GOT3 (cell line): ENCODE measurements around the gene HLA-A.
A peak's percentile ranks its signal among the peaks of the same experiment; 100 is the strongest.
"Not testable (repeated sequence)": the region's sequence is repeated elsewhere in the genome, so short reads cannot be mapped to it uniquely, and the experiment has no call there.

Source experiments
- DNase-seq: peaks from one replicate; lab custom pipeline; 2025; ENCODE audit warnings: mixed read lengths; lab: John Stamatoyannopoulos, UW

Gene HLA-A

DNA sequence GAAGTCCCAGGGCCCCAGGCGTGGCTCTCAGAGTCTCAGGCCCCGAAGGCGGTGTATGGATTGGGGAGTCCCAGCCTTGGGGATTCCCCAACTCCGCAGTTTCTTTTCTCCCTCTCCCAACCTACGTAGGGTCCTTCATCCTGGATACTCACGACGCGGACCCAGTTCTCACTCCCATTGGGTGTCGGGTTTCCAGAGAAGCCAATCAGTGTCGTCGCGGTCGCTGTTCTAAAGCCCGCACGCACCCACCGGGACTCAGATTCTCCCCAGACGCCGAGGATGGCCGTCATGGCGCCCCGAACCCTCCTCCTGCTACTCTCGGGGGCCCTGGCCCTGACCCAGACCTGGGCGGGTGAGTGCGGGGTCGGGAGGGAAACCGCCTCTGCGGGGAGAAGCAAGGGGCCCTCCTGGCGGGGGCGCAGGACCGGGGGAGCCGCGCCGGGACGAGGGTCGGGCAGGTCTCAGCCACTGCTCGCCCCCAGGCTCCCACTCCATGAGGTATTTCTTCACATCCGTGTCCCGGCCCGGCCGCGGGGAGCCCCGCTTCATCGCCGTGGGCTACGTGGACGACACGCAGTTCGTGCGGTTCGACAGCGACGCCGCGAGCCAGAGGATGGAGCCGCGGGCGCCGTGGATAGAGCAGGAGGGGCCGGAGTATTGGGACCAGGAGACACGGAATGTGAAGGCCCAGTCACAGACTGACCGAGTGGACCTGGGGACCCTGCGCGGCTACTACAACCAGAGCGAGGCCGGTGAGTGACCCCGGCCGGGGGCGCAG, at the start of gene HLA-A:
TSS of gene HLA-A (plus strand) at position 258 of the 778 bp plus-strand sequence. CDS start at position 280, 22 bp downstream.
- peak; percentile 53 for DNase-seq

DNA sequence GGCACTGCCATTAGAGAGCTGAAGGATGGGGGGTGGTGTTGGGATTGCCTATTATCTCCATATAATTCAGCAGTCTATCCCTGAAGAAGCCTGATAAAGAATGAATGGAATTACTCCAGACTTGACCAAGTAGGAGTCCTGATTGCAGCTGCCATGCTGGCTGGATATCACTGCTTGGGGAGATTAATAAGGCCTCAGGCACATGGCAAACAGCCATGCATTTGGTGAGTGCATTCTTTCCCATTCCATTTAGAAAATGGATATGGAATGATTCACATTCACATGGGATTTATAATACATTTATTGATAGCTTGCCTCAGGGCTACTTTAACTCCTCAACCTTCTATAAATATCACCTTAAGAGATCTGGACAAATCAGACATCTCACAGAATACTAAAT, 49.6 kb upstream of the HLA-A start:
- no peak for DNase-seq

DNA sequence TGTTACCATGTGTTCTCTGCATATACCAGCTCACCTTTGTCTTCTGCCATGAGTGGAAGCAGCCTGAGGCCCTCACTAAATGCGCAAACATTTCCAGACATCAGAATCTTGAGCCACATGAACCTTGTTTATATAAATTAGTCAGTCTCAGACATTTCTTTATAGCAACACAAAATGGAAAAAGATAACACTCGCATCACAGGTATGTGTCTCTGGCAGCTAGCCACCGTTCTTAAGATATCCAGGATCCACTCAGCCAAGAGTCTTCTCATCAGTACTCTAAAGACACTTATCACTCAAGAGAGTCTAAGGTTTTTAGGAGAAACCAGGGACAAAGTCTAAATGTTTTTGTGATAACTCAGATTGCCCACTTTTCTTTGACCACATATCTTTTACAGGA, 43.1 kb upstream of the HLA-A start:
- no peak for DNase-seq

DNA sequence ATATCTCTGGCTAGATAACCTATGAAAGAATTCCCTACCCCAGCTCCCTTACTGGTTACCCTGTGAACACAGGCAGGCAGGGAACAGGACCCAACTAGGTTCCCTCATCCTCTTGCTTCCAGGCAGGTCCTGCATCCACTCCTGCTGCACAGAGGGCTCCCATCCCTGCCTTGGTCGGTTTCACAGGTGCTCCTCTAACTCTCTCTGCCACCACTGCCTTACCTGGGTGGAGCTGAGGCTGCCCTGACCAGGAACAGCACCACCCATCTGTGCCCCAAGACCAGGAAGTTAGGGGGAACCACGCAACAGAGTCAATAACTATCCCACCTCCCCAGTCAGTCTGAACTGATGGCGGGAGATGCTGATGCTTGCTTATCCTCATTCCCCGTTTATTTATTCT, 37.0 kb upstream of the HLA-A start:
- no peak for DNase-seq

DNA sequence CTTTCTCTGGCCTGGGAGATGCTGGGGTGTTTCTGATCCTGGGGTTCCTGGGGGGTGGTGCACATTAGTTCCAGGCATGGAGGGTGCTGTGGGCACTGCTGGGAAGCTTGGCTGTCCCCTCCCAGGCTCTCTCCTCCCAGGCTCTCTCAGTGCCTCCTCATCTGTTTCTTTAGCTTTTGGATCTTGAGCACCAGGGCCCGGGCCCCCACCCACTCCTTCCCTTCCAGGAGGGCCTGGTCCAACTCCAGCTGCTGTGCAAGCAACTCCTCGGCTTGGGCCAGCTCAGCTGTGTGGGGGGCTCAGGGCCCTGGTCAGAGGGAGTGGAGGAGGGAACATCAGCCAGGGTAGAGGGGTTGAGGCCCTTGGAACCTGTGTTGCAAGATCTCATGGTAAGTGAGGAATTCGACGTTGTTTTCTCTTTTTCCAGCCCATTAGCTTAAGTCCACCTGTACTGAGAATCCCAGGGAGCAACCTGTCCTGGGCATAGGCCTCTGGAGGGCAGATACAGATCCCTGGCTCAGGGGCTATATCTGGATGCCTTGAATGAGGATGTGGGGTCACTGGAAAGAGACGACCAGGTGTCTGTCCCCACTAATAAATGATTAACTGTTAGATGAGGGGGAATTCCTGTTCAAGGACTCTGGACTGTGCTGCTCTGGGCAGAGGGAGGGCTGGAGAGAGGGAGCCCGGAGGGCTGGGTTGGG, 34.5 kb upstream of the HLA-A start:
- no peak for DNase-seq

DNA sequence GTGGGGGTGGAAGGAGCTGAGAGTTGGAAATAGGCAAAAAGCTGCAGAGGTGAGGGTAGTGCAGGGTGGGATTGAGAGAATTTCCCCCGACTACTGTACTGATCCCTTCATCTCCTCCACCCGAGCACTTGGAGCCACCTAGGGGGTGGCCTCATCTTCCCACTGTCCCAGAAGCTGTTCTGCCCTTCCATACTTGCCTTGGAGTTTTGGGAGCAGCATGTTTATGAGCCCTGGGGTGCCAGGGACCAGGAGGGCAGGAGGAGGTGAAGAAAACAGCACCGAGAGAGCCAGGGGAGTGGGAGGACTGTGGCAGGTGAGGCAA, 34.0 kb upstream of the HLA-A start:
- DNase-seq = no peak

DNA sequence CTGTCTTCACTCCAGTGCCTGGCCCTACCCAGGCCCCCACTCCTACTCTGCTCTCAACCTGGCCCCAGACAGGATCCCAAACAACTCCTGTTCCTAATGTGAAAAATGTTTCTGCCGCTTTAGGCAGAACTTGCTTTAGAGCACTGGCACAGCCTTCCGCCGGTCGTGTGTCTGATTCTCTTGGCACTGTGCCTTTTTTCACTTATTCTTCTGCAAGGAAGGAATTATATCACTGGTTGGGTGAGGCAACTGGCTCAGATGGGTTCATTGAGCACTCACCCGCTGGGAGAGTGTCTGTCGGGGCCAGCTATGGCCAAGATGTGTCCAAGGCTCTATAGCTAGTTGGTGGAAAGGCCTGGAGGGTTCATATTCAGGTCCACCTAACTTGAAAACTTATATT, 33.6 kb upstream of the HLA-A start:
- DNase-seq = no peak

DNA sequence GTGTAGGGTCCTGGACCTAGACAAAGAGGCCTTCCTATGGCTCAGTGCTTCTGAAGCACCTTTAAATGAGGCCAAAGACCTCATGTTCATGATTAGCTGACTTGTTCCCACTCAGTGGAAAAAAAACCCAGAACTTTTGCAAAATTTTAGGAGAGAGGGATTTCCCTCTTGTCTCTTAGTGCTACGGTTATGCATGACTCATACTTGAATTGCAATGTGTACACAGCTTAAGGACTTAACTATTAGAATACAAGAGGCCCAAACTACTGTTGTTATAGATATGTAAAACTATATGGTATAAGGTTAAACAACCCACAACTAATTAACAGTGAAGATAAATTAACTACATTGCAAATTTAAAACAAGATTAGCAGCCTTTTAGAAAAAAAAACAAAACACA, 32.3 kb upstream of the HLA-A start:
- no peak for DNase-seq

DNA sequence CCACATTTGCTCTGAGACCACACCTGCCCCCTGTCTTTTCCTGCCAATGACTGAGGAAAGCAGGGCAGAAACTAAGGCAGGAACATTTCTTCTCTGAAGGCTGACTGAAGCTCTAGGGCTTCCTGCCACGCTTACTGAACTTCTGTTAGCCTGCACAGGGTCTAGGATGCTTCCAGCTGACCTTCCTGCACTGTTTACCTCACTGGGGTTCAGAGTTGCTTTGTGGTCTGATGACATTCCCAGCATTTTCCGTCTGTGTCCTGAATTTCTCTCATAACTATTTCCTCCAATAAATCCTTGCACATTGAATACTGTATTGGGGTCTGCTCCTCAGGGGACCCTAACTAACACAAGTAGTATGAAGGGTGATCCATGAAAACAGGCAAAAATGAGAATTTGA, 29.5 kb upstream of the HLA-A start:
- DNase-seq = no peak

DNA sequence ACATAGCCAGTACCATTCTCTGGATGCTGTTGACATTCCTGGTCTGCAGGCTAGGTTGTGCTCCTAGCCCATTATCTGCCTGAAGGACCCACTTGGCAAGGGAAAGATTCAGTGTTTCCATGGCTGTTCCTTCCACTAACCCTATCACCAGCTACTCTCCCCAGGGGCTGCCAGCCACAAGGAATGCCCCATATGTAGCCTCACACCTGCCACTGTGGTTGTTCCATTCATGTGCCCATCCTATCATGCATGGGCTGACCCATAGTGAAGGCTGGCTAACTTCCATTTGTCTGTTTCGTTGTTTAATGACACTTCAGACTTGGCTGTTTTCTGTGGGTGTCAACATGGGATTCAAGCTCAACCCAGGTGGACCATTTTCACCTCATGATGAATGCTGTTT, 25.6 kb upstream of the HLA-A start:
- DNase-seq = no peak

DNA sequence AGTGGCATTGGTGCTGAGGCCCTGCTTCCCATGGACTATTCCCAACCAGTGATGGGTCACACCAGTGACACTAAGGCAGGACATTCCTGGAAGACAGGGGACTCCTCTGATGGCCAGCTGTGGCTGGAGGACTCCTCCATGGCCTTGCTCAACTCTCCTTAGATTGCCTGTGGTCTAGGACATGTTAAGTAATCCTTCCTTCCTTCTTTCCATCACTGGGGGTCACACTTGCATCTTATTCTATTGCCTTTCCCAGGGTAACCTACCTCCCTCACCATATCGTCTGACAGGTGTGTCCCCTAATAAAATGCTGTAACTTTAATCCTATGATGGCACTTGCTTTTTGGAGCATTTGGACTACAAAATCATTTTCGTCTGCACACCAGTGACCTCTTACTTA, 24.5 kb upstream of the HLA-A start:
- no peak for DNase-seq

DNA sequence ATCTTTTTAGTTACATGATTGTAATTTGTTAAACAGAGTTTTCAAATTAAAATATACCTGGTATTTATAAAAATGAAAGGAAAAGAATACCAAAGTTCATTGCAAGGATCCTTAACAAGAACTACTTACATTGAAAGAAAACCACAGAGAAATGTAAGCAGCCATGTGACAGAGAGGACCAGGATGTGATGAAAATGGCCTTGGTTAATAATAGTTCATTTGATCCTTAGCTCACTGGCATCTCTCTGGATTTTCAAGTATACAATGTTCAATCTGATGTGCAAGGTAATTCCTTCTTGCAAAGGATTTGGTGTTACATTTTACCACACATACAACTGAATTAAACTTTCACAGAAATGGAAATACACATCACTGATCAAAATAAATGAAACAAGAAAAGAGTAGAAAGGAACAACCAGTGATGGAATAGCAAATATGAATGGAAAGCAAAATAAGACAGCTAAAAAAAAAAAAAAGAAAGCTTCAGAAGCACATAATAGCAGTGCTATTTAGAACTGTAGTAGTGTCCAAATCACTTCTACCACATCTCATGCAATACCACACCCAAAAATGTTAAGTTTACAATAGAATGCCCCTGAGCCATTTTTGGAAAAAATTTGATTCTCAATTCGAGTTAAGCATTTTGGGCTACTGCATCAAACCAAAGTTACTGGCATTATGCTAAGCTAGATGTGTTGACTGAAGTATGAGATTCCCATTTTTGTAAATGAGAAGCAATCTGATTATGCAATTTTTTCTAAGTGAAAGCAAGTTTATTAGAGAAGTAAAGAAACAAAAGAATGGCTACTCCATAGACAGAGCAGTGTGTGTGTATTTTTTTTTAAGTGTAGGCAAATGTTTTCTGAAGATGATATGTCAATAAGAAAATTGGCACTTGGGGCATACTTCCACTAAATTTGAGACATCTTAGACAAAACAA, 22.6 kb upstream of the HLA-A start:
- DNase-seq = no peak

DNA sequence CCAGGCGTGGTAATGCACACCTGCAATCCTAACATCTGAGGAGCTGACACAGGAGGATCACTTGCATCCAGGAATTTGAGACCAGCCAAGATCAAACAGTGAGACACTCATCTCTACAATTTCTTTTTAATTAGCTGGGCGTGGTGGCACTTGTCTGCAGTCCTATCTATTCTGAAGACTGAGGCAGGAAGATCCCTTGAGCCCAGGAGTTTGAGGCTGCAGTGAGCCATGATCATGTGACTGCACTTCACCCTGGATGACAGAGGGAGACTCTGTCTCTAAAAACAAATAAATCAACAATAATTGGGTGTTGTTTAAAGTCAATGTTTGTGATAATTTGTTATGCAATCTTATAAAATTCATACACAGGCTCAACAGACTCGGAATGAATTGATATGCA, 18.0 kb upstream of the HLA-A start:
- DNase-seq = no peak

DNA sequence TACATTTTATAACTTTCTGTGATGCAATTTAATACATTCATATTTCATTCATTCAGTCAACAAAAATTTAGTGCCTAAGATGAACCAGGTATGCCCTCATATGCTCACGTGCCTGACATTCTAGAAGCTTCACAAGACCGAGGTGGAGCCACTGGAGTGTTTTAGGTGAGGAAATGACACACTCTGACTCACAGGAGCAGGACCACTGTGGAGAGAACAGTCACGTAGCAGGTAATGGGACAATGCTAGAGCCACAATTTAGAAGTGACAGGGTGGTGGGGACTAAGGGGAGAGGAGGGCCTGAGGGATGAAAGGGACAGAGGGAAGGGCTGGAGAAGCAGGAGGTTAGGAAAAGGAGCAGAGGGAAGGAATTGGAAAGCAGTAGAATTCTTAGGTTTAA, 17.6 kb upstream of the HLA-A start:
- DNase-seq = no peak

DNA sequence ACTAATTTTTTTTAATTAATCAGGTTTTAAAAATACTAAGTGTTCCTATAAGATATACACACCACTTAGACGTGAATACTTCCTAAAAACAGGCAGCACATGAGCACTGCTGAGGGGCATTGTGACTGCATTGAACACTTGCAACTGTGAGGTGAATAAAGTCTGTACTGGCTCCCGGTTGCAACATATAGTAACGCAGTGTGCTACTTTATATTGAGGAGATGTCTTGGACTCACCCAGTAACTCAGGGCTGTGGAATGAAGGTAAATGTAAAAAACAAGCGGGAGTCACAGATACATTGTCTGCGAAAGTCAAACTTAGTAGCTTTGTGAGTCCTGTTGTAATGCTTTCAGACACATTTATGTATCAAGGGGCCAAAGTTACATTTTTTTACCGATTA, 17.0 kb upstream of the HLA-A start:
- DNase-seq = no peak

DNA sequence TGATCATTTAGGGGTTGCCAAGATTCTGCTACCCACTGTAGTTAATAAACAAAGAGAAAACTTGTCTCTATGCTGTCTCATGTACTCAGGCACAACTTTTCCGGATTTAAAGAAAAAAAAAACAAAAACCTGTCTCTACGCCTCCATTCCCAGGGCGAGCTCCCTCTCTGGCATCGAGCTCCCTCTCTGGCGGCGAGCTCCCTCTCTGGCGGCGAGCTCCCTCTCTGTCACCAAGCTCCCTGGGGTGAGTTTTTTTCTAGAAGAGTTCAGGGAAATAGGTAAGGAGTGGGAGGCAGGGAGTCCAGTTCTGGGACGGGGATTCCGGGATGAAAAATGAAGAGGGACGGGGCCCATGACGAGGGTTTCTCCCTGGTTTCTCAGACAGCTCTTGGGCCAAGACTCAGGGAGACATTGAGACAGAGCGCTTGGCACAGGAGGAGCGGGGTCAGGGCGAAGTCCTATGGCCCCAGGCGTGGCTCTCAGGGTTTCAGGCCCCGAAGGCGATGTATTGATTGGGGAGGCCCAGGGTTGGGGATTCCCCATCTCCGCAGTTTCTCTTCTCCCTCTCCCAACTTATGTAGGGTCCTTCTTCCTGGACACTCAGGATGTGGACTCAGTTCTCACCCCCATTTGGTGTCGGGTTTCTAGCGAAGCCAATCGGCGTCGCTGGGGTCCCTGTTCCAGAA, 16.5 kb upstream of the HLA-A start:
- DNase-seq = no peak

DNA sequence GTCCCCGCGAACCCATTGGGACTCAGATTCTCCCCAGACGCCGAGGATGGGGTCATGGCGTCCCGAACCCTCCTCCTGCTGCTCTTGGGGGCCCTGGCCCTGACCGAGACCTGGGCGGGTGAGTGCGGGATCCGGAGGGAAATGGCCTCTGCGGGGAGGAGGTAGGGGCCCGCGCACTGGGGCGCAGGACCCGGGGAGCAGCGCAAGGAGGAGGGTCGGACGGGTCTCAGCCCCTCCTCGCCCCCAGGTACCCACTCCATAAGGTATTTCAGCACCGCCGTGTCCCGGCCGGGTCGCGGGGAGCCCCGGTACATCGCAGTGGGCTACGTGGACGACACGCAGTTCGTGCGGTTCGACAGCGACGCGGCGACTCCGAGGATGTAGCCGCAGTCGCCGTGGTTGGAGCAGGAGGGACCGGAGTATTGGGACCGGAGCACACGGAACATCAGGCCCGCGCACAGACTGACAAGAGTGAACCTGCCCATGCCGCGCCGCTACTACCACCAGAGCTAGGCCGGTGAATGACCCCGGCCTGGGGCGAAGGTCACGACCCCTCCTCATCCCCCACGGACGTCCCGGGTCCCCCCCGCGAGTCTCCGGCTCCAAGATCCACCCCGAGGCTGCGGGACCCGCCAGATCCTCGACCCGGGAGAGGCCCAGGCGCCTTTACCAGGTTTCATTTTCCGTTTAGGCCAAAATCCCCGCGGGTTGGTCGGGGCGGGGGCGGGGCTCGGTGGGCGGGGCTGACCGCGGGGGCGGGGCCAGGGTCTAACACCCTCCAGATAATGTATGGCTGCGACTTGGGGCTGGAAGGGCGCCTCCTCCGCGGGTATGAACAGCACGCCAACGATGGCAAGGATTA, 15.7 kb upstream of the HLA-A start:
- DNase-seq = no peak

DNA sequence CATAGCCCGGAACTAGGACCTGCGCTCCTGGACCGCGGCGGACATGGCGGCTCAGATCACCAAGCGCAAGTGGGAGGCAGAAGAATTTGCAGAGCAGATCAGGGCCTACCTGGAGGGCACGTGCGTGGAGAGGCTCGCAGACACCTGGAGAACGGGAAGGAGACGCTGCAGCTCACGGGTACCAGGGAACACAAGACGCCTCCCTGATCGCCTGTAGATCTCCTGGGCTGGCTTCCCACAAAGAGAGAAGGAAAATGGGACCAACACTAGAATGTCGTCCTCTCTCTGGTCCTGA, 15.1 kb upstream of the HLA-A start:
- DNase-seq = no peak

DNA sequence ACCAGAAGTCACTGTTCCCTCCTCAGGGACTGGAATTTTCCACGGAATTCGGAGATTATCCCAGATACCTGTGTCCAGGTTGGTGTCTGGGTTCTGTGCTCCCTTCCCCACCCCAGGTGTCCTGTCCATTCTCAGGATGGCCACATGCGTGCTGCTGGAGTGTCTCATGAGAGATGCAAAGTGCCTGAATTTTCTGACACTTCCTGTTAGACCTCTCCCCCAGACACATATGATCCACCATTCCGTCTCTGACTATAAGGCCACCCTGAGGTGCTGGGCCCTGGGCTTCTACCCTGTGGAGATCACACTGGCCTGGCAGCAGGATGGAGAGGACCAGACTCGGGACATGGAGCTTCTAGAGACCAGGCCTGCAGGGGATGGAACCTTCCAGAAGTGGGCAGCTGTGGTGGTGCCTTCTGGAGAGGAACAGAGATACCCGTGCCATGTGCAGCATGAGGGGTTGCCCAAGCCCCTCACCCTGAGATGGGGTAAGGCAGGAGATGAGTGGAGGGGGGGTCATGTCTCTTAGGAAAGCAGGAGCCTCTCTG, 14.4 kb upstream of the HLA-A start:
- no peak for DNase-seq

DNA sequence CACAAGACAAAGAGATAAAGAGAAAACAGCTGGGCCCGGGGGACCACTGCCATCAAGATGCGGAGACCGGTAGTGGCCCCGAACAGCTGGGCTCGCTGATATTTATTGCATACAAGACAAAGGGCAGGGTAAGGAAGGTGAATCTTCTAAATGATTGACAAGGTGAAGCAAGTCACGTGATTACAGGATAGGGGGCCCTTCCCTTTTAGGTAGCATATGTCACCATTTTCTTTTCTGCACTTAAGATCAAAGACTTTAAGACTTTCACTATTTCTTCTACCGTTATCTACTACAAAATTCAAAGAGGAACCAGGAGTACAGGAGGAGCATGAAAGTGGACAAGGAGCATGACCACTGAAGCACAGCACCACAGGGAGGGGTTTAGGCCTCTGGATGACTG, 12.3 kb upstream of the HLA-A start:
- DNase-seq = not testable (repeated sequence)

DNA sequence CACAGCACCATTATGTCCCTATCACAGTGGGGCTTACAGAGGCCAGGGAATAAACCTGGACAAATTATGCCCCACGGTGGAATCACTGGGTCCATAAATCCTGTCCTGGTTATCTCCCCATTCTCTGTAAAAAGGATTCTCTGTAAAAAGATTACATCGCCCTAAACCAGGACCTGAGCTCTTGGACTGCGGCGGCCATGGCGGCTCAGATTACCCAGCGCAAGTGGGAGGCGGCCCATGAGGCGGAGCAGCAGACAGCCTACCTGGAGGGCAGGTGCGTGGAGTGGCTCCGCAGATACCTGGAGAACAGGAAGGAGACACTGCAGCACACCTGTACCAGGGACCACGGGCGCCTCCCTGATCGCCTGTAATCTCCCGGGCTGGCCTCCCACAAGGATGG, 8.4 kb upstream of the HLA-A start:
- DNase-seq = no peak
